HG03108 (cell line): Measurements from ENCODE around the gene PROS1.

ENCODE experiments used
- ATAC-seq: cut with Tn5 transposase; IDR thresholded peaks from one replicate; pipeline ENCODE4 v1.9.1; 2021; ENCODE audit warnings: moderate library complexity; ENCODE audit not compliant: unreplicated experiment

Gene PROS1

GRCh38 chr3:93973131-93974126 is at the start of gene PROS1:
PROS1 (minus strand) TSS chr3:93973896; CDS start chr3:93973749, 147 bp downstream.
- ATAC-seq = peak; percentile 89

- ATAC-seq = no peak
Measured at GRCh38 chr3:94020293-94020692, 46.6 kb upstream of the PROS1 start.

GRCh38 chr3:94019659-94020058 is 46.0 kb upstream of the PROS1 start:
- no peak for ATAC-seq

GRCh38 chr3:94015025-94015424 is 41.3 kb upstream of the PROS1 start:
- no peak for ATAC-seq

- ATAC-seq = no peak
Measured at GRCh38 chr3:94012185-94012584, 38.5 kb upstream of the PROS1 start.

GRCh38 chr3:94011233-94011711 is 37.6 kb upstream of the PROS1 start:
- ATAC-seq = no peak

- ATAC-seq = no peak
Measured at GRCh38 chr3:94009608-94010007, 35.9 kb upstream of the PROS1 start.

- no peak for ATAC-seq
Measured at GRCh38 chr3:94008253-94008652, 34.6 kb upstream of the PROS1 start.

- ATAC-seq = peak; percentile 84
Measured at GRCh38 chr3:94004301-94004910, 30.7 kb upstream of the PROS1 start.

GRCh38 chr3:94001827-94002495 is 28.3 kb upstream of the PROS1 start:
- no peak for ATAC-seq

GRCh38 chr3:94001191-94001590 is 27.5 kb upstream of the PROS1 start:
- no peak for ATAC-seq

- ATAC-seq = no peak
Measured at GRCh38 chr3:93994056-93994455, 20.4 kb upstream of the PROS1 start.

GRCh38 chr3:93992207-93992606 is 18.5 kb upstream of the PROS1 start:
- ATAC-seq = no peak

- ATAC-seq = no peak
Measured at GRCh38 chr3:93991631-93992030, 17.9 kb upstream of the PROS1 start.

- ATAC-seq = no peak
Measured at GRCh38 chr3:93989241-93989640, 15.5 kb upstream of the PROS1 start.

GRCh38 chr3:93988764-93989163 is 15.1 kb upstream of the PROS1 start:
- no peak for ATAC-seq

GRCh38 chr3:93988283-93988682 is 14.6 kb upstream of the PROS1 start:
- no peak for ATAC-seq

GRCh38 chr3:93984618-93985017 is 10.9 kb upstream of the PROS1 start:
- ATAC-seq = no peak

GRCh38 chr3:93983408-93983807 is 9.7 kb upstream of the PROS1 start:
- no peak for ATAC-seq

- ATAC-seq = no peak
Measured at GRCh38 chr3:93981649-93982048, 8.0 kb upstream of the PROS1 start.
